PC-3 (cell line): ENCODE results near the gene ADGRF4. TPM values are rescaled to one million over a fixed set of nuclear protein-coding genes. Genes with fewer than 3 reads are reported as not detected.

Experiments
- ATAC-seq: fragments of 200-7000 bp; cut with Tn5 transposase; 2 replicates; pipeline ENCODE4 v1.9.1; 2020; ENCODE audit warnings: mild to moderate bottlenecking, moderate library complexity
- BruUV-seq: library from RNA; stranded (reverse); fragments of 400-500 nt; replicated peaks from 2 replicates; lab custom pipeline; 2021; lab: Mats Ljungman, UMichigan
- CTCF ChIA-PET: fragments of 300-600 bp; sonication (Branson Sonifier 250); formaldehyde crosslinking; loops from one replicate; lab custom pipeline; 2022; ENCODE audit warnings: antibody characterized with exemption; lab: Charles Lee
- POLR2A ChIA-PET: fragments of 300-600 bp; sonication (Branson Sonifier 250); formaldehyde crosslinking; loops from one replicate; lab custom pipeline; 2022; ENCODE audit warnings: antibody characterized with exemption; ENCODE audit not compliant: unreplicated experiment; lab: Charles Lee
- DNase-seq: peaks from one replicate; pipeline ENCODE4 v3.0.0-alpha.2; 2015
- H2AFZ ChIP-seq: fragments of 300-600 bp; sonication (generic); 2 replicates; pipeline ENCODE4 v1.6.0; 2016; ENCODE audit warnings: antibody characterized with exemption, low read length
- H3F3A ChIP-seq: fragments of 300-600 bp; sonication (generic); one replicate; pipeline ENCODE4 v1.6.0; 2017; ENCODE audit warnings: antibody characterized with exemption, low read length, control low read depth, mild to moderate bottlenecking; ENCODE audit not compliant: unreplicated experiment
- H3K27ac ChIP-seq: fragments of 300-600 bp; sonication (generic); 2 replicates; pipeline ENCODE4 v1.5.1; 2016; ENCODE audit warnings: mild to moderate bottlenecking, low read length
- H3K27me3 ChIP-seq: fragments of 300-600 bp; sonication (generic); 2 replicates; pipeline ENCODE4 v1.6.1; 2016; ENCODE audit warnings: low read length, mixed read lengths
- H3K36me3 ChIP-seq: fragments of 300-600 bp; sonication (generic); 2 replicates; pipeline ENCODE4 v1.6.1; 2016; ENCODE audit warnings: low read depth, mixed run types, low read length, mixed read lengths
- H3K4me1 ChIP-seq: fragments of 300-600 bp; sonication (generic); 2 replicates; pipeline ENCODE4 v1.5.1; 2016; ENCODE audit warnings: low read length; ENCODE audit not compliant: insufficient read depth
- H3K4me2 ChIP-seq: fragments of 300-600 bp; sonication (generic); 2 replicates; pipeline ENCODE4 v1.6.0; 2016; ENCODE audit warnings: low read length
- H3K4me3 ChIP-seq: fragments of 300-600 bp; sonication (generic); 2 replicates; pipeline ENCODE4 v1.5.1; 2016; ENCODE audit warnings: mild to moderate bottlenecking, low read length, mixed read lengths
- H3K79me2 ChIP-seq: fragments of 300-600 bp; sonication (generic); 2 replicates; pipeline ENCODE4 v1.6.1; 2017; ENCODE audit warnings: low read length, mixed read lengths
- H3K9ac ChIP-seq: fragments of 300-600 bp; sonication (generic); 2 replicates; pipeline ENCODE4 v1.6.0; 2016; ENCODE audit warnings: mild to moderate bottlenecking, low read length
- H3K9me2 ChIP-seq: fragments of 300-600 bp; sonication (generic); replicated peaks from 2 replicates; pipeline ENCODE4 v1.6.1; 2016; ENCODE audit warnings: mixed run types, low read length, mixed read lengths
- H3K9me3 ChIP-seq: fragments of 300-600 bp; sonication (generic); 2 replicates; pipeline ENCODE4 v1.6.1; 2016; ENCODE audit warnings: low read length, mixed read lengths
- H4K20me1 ChIP-seq: fragments of 300-600 bp; sonication (generic); 2 replicates; pipeline ENCODE4 v1.6.1; 2016; ENCODE audit warnings: low read length, mixed read lengths
- CTCF ChIP-seq: fragments of 300-600 bp; sonication (generic); conservative IDR thresholded peaks from 2 replicates; pipeline ENCODE4 v1.5.1; 2017; ENCODE audit warnings: antibody characterized with exemption, low read depth, mild to moderate bottlenecking, low read length
- EZH2 ChIP-seq: fragments of 300-600 bp; sonication (generic); IDR thresholded peaks from one replicate; pipeline ENCODE4 v1.6.1; 2017; ENCODE audit warnings: antibody characterized with exemption, mild to moderate bottlenecking, low read length; ENCODE audit not compliant: unreplicated experiment
- EZH2phosphoT487 ChIP-seq: fragments of 300-600 bp; sonication (generic); IDR thresholded peaks from 2 replicates; pipeline ENCODE4 v1.6.1; 2018; ENCODE audit warnings: mild to moderate bottlenecking, antibody characterized with exemption, low read length, borderline replicate concordance
- intact Hi-C: fragments of 100-400 bp; cut with micrococcal nuclease; formaldehyde crosslinking; loops from 2 replicates; pipeline ENCODE4 v1.9.0; 2023
- total RNA-seq: library from RNA; depleted of rRNA; stranded (reverse); fragments of >200 nt; gene quantifications from 2 replicates; pipeline ENCODE4 v1.2.3, GENCODE V29; 2014

ADGRF4 gene
- total RNA-seq, 1 experiment from 2014 or later = 3.4 TPM

- POLR2A ChIA-PET = no interaction called here
Observed at GRCh38 chr6:47734831-47735481, 36.6 kb downstream of the ADGRF4 start.

GRCh38 chr6:47736083-47736700 lies 37.8 kb downstream of the ADGRF4 start:
- Histone ChIP-seq H3K4me1 (peaks cover 53% of the 10 kb centered on the region), H3K27me3 (no peaks in the 10 kb centered on the region), H3K9me3 (no peaks in the 10 kb centered on the region), H3K79me2 (no peaks in the 10 kb centered on the region), H3K27ac (peak overlapping the region; percentile 79), H2AFZ (no peak overlapping the region), H3K4me3 (no peak overlapping the region), H3K9me2 (no peaks in the 10 kb centered on the region), H3K36me3 (no peaks in the 10 kb centered on the region), H3K4me2 (peak overlapping the region; percentile 20; the same call in 1 of the 2 replicates), H3F3A (peaks cover under 1% of the 10 kb centered on the region), H3K9ac (peak overlapping the region; percentile 47), H4K20me1 (no peaks in the 10 kb centered on the region)
- intact Hi-C loops = no loop called here
- no peak for TF ChIP-seq CTCF
- TF ChIP-seq EZH2 = no peak
- TF ChIP-seq EZH2phosphoT487 = no peak
- peak; percentile 69 for DNase-seq
- no TSS peak for BruUV-seq
- ChIA-PET POLR2A (no interaction called here), CTCF (no interaction called here)
- peak; percentile 25 for ATAC-seq

More at GRCh38 chr6:47734831-47735481, 36.6 kb downstream of the ADGRF4 start:
- no TSS peak for BruUV-seq
- Histone ChIP-seq H3K4me1 (peaks cover 52% of the 10 kb centered on the region), H3K4me3 (no peak overlapping the region), H3K79me2 (no peaks in the 10 kb centered on the region), H3K4me2 (no peak overlapping the region), H3K27ac (no peak overlapping the region), H3K9me2 (no peaks in the 10 kb centered on the region), H3F3A (no peaks in the 10 kb centered on the region), H2AFZ (no peak overlapping the region), H3K27me3 (no peaks in the 10 kb centered on the region), H3K9ac (no peak overlapping the region), H3K36me3 (no peaks in the 10 kb centered on the region), H3K9me3 (no peaks in the 10 kb centered on the region; the same call in 1 of the 2 replicates), H4K20me1 (no peaks in the 10 kb centered on the region)
- intact Hi-C loops = loop anchor here (1.0 to 5.0 kb wide), 6 partner anchors 45 to 320 kb away; no protein-coding TSS in a partner anchor
- CTCF ChIA-PET = interaction anchor here (1.1 to 1.9 kb wide), 3 partner anchors 44 to 103 kb away, joined by 4 to 11 read pairs (median 5); no protein-coding TSS in a partner anchor
- no peak for ATAC-seq
- TF ChIP-seq EZH2 = no peak
- no peak for DNase-seq

GRCh38 chr6:47737406-47737805 lies 39.0 kb downstream of the ADGRF4 start:
- Histone ChIP-seq H4K20me1 (no peaks in the 10 kb centered on the region), H3K27me3 (no peaks in the 10 kb centered on the region), H3K4me1 (peaks cover 54% of the 10 kb centered on the region), H2AFZ (no peak overlapping the region), H3K36me3 (no peaks in the 10 kb centered on the region), H3K4me3 (no peak overlapping the region), H3K9me3 (no peaks in the 10 kb centered on the region), H3F3A (peaks cover 5% of the 10 kb centered on the region), H3K9ac (no peak overlapping the region), H3K4me2 (no peak overlapping the region), H3K79me2 (no peaks in the 10 kb centered on the region), H3K9me2 (no peaks in the 10 kb centered on the region), H3K27ac (peak overlapping the region; percentile 79)
- ChIA-PET CTCF (no interaction called here), POLR2A (interaction anchor here (0.6 kb wide), 1 partner anchor 695 kb away, joined by 3 read pairs; no protein-coding TSS in a partner anchor)
- DNase-seq (peak; percentile 51), ATAC-seq (no peak)
- TF ChIP-seq EZH2 = no peak
- TF ChIP-seq EZH2phosphoT487 = no peak
- TF ChIP-seq CTCF = no peak
- intact Hi-C loops = no loop called here
- BruUV-seq = no TSS peak
